GM12872 (cell line): ENCODE measurements around the gene KLF13.

Experiments used
- CTCF ChIP-seq: IDR thresholded peaks from 3 replicates; pipeline ENCODE4 v1.5.1; 2011; ENCODE audit warnings: low read depth, mild to moderate bottlenecking, low read length, moderate library complexity; ENCODE audit not compliant: insufficient read depth

The KLF13 gene

GRCh38 chr15:31338318-31338878 lies 11.8 kb downstream of the KLF13 start:
- no peak for TF ChIP-seq CTCF

DNA sequence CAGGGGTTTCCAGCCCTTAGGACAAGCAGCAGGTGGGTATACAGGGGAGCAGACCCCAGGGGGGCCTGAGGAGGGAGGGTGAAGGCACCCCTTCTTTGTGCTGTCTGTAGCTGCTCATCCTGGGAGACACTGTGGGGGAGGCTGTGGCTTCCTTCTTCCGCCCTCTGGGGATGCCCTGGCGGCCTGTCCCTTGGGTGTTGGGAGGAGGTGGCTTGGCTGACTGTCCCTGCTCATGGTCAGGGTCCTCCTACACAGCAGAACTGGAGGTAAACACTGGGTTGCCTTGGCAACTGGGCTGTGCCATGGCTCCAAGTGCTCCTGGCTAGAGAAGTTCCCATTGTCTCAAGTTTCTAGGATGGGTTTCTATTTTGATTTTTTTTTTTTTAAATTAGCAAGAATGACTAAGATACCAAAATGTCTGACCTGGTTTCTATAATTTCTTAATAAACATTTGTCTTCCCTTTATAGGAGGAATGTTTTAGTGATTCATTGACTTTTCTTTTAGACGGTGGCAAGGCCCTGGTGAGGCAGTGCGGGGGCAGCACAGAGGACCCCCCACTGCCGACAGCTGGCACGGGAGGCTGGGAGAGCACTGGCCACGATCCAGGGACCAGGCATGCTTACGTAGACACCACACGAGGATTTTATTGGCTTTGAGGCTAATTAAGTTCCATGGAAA lies 12.4 kb downstream of the KLF13 start:
- peak; percentile 7; the same call in 1 of the 3 replicates for TF ChIP-seq CTCF

GRCh38 chr15:31339558-31339895 lies 12.9 kb downstream of the KLF13 start:
- no peak for TF ChIP-seq CTCF

GRCh38 chr15:31340047-31340446 lies 13.4 kb downstream of the KLF13 start:
- no peak for TF ChIP-seq CTCF

DNA sequence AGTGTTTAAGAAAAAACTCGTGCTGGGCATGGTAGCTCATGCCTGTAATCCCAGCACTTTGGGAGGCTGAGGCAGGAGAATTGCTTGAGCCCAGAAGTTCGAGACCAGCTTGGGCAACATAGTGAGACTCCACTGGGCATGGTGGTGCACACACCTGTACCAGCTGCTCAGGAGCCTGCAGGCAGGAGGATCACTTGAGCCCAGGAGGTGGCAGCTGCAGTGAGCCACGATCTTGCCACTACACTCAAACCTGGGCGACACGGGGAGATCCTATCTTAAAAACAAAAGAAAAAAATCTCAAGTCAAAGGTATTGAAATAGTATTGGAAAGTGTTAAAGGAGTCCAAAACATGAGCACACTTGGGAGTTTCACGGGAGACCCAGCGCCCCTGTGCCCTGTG lies 14.0 kb downstream of the KLF13 start:
- no peak for TF ChIP-seq CTCF

- TF ChIP-seq CTCF: no peak
Measured at GRCh38 chr15:31341071-31341470, 14.4 kb downstream of the KLF13 start.

GRCh38 chr15:31341496-31342195 lies 15.0 kb downstream of the KLF13 start:
- TF ChIP-seq CTCF: no peak
